Endothelial cell of umbilical vein (primary cell): ENCODE data around the gene EHBP1L1.
"Not testable (repeated sequence)": the region's sequence is repeated elsewhere in the genome, so short reads cannot be mapped to it uniquely, and the experiment has no call there.

Experiments
- CTCF ChIP-seq, 2 donors: IDR thresholded peaks; 1 replicate in 1 of 2; 2 replicates in 1 of 2; pipeline ENCODE4 v1.5.1; 2011; ENCODE audit warnings: low read length in 2 of 2, mild to moderate bottlenecking in 2 of 2, moderate library complexity in 2 of 2, control low read depth in 1 of 2, inconsistent platforms in 1 of 2, low read depth in 1 of 2; ENCODE audit not compliant: insufficient read depth in 1 of 2; ENCODE audit errors: extremely low read depth in 1 of 2
- POLR2A ChIP-seq: IDR thresholded peaks from 2 replicates; pipeline ENCODE4 v1.6.1; 2012; ENCODE audit warnings: low read depth, mild to moderate bottlenecking, control low read depth, low read length

DNA sequence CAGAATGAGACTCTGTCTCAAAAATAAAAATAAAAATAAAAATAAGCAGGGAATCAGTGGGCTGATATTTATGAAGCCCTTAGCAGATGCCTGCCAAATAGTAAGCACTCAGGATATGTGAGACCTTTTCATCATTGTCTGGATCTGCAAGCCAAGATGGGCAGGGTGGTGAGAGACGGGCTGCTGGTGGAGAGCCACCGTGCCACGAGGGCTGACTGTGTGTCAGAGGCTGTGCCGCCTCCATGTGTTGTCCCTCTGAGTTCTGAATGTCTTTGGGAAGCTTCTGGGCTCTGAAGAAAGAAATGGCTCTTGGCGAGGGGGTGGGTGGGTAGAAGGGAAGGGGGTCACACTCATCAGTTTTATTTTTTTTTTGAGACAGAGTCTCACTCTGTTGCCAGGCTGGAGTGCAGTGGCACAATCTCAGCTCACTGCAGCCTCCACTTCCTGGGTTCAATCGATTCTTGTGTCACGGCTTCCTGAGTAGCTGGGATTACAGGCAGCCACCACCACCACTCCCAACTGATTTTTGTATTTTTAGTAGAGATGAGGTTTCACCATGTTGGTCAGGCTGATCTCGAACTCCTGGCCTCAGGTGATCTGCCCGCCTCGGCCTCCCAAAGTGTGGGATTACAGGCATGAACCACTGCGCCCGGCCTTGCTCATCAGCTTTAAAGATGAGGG is 10.8 kb upstream of the EHBP1L1 start:
- TF ChIP-seq POLR2A; CTCF (IDR thresholded peaks at IDR 0.05; ENCODE audit: extremely low read depth in 1 of 2, insufficient read depth in 1 of 2, low read depth in 1 of 2, low read length in 2 of 2): not testable (repeated sequence)
